Activated CD4-positive, CD25-positive, alpha-beta regulatory T cell treated with anti-CD3 and anti-CD28 coated beads, Interleukin-2, amount 50 U/mL, for 72 hours (primary cell): Measurements from ENCODE around the gene MAN2A2.

ENCODE experiments used
- DNase-seq: peaks from one replicate; pipeline ENCODE4 v3.0.0; 2021

Gene MAN2A2

DNA sequence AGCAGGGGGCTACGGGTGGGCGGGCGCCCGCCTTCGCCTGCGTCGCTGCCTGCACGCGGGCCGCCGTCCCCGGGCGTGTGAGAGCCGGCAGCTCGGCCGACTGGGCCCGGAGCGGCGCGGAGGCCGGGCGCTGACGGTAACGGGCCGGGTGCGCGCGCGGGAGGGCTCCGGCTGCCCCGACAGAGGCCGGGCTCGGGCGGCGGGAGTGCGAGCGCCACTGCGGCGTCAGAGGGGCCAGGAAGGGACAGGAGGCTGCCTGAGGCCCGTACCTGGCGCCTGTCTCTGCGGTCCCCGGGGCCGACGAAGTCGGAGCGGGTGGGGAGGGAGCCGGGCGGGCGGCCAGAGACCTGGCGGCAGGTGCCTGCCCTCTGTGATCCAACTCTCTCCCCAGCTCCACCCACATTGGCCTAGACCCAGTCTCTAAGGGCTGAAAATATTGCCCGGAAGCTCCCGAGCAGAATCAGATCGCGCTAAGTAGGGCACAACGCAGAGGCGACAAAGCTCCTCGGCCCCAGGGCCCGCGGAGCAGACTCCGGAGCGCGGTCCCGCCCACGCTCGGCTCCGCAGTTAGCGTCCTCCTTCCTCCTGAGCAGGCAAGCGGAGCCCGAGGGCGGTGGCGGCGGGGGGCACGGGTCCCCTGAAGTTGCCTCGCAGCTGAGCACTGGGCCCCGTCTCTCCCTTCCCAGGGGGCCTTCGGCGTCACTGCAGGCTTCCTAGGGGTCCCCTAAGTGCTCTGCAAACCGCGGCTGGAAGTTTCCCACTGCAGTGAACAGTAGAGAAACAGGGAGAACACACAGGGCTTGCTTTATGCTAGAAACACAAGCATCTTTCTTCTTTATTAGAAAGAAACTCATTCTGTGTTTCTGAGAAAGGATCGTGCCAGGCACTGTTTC is at the start of gene MAN2A2:
Gene MAN2A2, plus strand, starts transcription at position 463 of the 893 bp plus-strand sequence. CDS start 906 bp downstream, outside the sequence.
- DNase-seq = peak; percentile 78

DNA sequence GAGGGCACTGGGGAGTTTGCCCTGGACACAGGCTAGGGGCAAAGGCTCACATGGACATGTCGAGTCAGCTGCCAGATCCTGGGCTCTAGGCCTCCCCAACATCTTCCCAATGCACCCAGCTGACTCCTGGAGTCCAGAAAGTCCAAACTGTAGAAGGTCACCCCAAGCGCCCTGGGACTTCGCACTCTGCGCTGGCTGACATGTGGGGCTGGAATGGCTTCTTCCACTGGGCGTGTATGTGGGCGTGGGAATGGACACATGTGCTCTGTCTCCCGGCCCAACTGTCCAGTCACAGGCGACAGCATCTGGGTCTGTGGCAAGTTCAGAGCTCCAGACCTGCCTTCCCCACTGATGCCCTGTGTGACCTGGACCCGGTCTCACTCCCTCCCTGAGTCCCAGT is 48.0 kb upstream of the MAN2A2 start:
- DNase-seq = no peak

DNA sequence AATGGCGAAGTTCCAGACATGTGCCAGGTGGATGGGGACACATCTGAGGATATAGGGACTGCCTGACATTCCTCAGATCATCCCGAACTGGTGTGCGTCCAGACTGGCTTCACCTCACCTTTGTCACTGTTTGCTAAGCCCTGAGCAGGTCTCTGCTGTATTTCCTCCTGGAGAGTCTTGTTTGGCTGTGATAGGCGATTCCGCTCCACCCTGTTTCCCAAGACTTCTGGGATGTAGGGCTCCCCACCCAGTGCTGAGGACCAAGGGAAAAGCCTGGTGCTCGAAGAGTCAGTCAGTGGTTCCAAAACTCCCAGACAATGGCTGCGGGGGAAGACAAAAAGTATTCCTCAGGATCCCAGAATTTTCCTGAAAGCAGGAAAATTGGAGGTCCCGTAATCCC is 45.8 kb upstream of the MAN2A2 start:
- no peak for DNase-seq

DNA sequence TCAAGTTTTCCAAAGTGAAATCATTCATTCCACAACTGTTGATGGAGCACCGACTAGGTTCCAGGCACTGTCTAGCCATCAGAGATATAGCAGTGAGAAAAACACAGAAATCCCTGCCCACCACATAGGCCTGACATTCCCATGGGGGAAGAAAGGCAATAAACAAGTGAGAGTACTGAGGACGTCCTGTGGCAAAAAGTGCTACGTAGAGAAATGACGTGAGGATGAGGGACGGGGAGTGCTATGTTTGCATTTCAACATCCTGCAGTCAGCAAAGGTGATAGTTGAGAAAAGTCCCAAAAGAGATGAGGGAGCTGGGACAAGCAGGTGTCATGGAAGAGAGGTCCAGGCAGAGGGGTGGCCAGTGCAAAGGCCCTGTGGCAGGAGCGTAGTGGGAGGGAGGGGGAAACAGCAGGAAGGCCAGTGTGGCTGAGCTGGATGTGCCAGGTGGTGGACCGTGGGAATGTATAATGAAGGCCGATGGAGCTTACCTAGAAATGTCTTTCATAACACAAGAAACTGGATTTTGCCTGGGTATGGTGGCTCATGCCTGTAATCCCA is 45.1 kb upstream of the MAN2A2 start:
- DNase-seq = no peak

DNA sequence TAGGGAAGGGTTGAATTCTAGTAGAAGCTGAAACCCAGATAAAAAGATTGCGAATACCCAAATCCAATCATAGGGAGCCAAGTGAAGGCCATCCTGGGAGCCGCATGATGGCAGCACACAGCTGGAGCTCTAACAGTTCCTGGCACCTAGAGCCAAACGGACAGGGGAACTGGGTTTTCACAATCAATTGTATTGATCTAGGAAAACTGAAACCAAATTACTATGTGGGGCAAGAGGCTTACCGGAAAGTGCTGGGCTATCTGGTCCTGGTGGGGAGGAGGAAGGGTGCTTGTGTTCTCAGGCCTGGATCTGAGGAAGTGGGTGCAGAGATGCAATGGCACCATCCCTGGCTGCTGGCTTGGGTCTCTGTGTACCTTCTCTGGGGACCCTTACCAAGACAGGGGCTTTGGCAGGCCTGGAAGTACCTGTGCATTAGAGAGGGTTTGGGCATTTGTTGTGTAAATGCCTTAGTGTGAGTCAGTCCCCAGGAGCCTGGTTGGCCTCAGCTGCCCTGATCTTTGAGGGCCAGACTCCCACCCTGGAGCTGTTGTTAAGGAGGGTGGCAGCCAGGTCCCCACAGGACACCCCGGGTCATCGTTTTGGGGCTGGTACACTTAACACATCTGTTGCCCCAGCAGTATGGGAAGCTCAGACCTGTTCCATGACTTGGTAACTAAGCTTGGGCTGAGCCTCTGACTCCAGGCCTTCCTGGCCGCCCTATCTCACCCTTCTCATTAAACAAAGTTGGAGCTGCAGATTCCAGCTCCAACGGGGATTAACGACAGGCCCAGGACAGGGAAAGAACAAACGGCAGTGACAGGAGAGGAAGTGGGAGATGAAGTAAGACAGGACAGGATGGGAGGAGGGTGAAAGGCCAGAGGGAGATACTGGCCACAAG is 43.6 kb upstream of the MAN2A2 start:
- no peak for DNase-seq

DNA sequence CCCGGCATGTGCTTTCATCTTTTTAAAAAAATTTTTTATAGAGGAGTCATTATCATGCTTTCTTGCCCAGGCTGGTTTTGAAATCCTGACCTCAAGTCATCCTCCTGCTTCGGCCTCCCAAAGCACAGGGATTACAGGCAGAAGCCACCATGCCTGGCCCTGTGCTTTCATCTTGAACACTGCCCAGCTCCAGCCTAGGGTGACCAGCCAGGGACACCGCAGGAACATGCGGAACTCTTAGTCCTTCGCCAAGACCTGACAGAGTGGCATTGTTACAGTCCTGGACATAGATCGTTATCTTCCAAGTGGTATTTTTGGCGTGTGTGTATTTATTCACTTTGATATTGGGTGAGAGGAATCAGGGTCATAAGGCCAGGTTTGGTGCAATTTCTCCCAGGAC is 42.7 kb upstream of the MAN2A2 start:
- DNase-seq = no peak

DNA sequence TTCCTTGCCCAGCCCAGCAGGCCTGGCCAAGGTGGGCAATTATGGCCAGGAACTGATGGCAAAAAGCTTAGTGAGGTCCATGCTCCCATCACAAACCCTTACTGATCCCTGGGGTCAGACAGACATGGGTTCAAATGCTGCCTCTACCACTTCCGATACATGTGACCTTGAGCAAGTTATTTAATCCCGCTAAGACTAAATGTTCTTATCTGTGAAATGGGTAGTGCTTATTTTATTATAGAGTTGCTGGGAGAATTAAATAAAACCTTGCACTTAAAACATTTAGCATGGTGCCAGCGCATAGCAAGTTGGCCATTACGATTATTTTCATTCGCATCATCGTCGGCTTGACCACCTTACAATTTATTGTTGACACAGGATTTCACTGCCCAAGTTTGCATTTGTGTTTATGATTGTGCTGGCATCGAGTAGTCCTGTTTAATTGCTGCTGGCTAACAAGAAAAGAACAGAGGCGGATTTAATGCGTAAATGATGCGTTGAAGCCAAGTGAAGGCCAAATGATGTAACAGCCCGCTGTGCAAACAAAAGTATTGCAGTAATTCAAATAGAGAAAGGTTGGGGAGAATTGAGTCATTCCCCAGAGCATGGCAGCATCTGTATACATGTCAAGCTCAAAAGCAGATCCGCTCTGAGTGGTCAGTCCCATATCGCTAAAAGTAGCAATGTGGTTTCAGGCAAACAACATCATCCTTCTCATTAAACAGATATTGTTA is 42.0 kb upstream of the MAN2A2 start:
- DNase-seq = no peak

DNA sequence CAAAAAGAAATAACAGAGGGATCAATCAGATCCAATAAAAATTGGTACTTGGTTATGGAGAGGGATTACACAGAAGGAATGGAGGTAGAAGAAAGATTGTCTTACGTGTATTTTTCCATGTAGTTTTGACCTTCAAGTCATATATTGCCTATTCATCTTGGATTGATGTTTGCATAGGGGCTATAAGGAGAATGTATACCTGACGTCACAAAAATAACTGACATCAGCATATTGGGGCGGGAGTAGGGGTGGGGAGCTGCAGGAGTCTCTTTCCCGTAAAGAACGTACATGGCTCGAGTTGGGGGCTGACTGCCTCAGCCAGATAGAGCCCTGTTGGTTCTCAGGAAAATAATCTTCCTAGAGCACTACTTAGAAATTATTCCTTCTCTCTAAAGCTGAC is 40.6 kb upstream of the MAN2A2 start:
- no peak for DNase-seq

DNA sequence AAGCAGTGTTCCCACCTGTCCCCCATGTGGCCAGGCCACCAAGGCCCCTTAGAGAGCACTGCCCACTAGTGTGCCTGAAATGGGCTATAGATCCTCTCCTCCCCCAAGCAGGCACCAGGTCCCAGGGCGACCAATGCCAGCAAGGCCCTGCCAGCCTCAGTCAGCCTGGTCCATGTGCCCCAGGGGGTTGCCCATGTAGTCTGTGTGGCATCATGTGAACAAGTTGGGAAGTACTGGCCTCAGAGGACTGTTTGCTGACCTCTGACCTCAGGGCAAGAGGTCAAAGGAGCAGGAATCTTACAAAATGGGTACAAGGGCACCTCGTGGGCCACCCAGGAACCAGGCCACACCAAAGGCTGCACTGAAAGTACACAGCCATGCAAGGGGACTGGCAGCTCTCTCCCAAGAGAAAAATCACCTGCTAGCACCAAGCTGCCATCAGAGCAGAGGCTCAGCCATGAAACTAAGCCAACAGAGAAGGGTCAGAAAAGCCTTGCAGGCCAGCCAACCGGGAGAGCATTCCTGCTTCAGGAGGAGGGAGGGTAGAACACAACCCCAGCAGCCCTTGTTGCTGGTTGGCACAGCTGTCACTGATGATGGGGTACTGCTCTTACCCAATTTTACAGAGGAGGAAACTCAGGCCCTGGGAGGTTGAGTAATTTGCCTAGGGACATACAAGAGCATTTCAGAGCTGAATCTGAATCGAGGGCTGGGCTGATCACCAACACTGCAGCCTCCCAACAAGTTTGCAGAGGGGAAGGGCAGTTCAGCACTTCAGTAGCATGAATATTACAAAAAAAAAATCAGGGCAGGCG is 39.9 kb upstream of the MAN2A2 start:
- no peak for DNase-seq

DNA sequence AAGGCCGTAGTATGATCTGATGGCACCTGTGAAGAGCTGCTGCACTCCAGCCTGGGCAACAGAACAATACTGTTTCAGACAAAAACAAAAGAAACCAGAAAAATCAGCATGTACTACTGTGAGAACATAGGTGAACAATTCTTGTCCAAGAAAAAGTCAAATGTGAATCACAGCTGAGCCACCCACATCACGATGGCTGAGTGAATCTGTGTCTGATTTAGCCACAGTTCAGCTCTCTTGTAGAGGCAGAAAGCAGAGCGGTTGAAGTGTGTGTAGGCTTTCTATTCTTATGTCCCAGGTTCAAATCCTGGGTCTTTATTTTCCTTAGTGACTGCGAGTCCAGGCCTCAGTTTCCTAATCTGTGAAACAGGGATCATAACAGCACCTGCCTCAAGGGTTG is 39.1 kb upstream of the MAN2A2 start:
- DNase-seq = no peak

DNA sequence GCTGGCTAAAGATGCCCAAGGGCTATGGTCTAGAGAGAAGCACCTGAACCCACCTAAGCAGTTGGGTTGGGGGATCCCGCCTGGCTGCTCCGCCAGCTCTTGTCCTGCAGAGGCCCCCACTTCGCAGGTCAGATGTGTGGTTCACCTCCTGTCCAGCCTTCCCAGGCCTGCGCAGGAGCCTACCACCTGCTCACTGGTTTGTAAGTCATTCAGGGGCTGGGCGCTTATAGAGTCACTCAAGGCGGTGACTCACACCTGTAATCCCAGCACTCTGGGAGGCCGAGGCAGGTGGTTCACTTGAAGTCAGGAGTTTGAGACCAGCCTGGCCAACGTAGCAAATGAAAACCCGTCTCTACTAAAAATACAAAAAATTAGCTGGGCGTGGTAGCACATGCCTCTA is 38.6 kb upstream of the MAN2A2 start:
- no peak for DNase-seq

DNA sequence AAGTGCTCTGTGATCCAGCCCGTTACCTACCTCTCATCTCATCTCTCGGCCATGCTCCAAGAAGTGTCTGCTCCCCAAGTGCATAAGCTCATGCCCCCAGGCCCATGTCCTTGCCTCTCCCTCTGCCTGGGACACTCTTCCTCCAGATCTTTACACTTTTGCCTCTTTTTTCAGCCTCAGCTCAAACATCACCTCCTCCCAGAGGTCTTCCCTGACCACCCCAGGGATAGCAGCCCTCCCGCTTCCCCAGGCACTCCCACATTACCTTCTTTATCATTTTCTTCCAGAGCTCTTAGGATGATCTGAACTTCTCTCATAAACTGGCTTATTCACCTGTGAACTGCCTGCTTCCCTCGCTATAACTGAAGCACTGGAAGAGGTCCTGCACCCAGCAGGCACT is 37.4 kb upstream of the MAN2A2 start:
- no peak for DNase-seq

DNA sequence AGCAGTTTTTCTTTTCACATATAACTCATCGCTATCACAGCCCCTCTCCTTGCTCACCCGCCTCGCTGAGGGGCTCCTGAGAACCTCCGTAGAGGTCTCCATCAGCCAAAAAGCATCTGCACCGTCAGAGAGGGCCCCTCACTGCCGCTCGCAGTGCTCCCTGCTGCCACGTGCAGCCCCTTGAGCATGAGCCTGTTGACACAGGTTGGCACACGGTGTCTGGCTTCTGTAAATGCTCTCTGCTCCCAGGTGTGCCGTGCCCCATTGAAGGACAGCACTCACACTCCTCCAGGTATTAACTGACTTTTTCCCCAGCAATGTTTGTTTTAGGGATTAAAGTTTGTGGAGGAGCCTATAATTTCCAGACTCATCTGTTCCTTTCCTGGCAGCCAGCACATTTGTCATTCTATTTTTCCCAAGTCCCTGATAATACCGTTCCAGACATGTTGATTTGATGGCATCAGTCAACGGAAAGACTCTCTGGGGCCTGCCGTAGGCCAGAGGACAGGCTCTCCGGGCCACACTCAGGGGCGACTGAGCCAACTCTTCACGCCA is 36.9 kb upstream of the MAN2A2 start:
- no peak for DNase-seq

DNA sequence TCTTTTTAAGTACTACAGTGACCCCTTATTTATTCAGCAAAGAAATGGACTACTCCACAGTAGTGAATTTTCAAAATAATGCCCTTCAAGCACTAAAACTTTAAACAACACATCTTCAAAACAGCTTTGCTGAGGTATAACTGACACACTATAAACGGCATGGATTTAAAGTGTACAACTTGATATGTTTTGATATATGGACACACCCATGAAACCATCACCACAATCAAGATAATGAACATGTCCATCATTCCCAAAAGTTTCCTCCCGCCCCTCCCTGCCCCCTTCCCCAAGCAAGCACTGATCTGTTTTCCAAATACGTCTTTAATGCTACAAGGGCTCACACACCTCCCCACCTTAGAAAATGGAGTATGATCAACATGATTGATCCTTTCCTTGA is 36.3 kb upstream of the MAN2A2 start:
- DNase-seq = no peak

DNA sequence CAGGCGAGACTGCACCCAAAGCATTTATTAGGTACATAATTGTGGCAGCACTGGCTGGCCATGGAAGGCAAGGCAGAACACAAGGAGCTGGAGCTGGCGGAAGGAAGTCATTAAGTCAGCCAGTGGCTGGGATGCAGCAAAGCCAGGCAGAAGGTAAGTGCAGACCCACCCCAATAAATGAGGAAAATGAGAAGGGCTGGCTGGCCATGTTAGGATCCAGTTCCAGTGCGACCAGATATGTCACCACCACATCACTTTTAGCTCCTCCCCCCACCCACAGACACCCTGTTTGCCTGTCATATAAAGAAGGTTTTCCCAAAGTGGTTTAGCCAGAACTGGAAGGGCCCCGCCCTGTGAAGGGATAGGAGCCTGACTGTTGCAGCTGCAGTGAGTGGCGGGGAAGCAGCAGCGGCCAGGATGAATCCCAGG is 34.8 kb upstream of the MAN2A2 start, which contains the start of gene FURIN:
Gene FURIN, plus strand, starts transcription at position 328 of the 429 bp plus-strand sequence. CDS start 7,153 bp downstream, outside the sequence.
- DNase-seq = no peak

DNA sequence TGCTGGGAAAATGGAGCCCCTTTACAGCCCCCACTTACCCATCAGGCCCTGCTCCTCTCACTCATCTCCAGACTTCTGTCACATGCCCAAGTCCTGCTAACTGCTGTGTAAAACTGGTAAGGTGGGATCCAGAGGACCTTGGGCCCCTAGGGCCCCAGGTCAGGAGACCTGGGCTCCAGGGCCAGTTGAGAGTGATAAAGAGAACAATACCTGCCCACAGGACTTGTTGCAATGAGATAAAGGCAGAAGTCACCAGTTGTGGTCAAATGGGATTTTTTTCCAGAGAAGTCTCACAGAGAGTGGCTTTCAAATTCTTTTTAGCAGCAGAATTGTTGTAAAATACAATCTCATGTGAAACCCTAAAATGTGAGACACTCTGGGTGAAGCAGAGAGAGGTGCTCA is 34.0 kb upstream of the MAN2A2 start:
- DNase-seq = no peak

DNA sequence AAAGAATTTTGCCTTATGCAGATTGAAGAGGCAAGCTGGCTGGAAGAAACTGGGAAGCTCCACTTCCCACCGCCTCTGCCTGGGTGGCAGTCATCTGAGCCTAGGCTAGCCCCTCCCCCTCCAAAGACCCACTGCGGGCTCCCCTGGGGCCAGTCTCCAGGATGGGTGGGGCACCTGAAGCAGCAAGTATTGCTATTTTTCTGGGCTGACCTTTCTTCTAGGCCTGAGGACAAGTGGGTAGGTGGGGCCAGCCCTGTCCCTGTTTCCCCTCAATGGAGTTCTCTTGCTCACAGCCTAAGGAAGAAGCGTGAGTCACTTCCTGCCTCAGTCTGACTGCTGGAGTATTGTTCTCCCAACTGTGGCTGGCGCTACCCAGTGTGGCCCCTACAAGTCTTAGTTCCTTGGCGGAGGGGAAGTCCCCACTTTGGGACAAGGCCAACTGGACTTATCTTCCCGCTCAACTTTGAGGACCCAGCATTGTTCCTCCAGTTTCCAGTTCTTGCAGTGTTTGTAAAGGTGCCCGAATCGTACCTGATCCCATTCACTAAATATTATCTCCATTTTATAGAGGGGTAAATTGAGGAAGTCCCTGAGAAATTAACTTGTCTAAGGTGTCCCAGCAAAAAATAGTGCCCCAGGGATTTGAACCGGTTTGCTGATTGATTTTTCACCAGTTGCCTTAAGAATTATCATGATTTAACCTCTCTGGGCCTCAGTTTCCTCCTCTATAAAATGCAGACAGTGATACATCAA is 33.3 kb upstream of the MAN2A2 start:
- no peak for DNase-seq

DNA sequence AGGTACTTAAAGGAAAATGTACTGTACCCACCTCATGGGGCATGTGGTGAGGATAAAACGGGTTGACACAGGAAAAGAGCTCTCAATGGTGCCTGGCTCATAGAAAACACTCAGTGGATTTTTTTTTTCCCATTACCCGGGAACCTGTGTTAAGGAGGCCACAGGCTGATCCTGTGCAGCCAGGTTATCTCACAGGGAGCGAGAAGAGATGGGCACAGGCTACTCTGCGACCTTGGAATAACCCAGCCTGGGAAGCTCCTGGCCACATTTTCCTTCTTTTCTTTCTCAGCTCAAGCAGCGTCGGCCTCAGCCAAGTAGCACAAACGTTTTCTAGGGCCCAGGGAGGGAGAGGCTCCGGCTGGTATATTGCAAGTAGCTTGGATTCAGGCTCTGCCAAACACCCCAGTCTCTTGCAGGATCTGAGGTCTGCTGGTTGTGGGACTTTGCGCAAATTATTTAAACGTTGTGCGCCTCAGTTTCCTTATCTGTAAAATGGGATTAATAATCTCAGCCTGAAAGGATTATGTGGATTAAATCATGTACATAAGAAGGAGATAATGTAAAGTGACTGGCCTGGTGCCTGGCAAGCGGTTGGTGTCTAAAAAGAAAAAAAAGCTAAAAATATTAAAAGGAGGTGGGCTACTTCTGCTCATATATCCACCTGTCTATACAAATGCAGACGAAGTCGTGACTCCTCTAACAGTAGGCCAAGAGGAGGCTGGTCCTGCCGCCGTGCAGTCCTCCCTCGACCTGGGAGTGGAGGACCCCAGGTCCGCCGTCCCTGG is 32.6 kb upstream of the MAN2A2 start:
- no peak for DNase-seq

DNA sequence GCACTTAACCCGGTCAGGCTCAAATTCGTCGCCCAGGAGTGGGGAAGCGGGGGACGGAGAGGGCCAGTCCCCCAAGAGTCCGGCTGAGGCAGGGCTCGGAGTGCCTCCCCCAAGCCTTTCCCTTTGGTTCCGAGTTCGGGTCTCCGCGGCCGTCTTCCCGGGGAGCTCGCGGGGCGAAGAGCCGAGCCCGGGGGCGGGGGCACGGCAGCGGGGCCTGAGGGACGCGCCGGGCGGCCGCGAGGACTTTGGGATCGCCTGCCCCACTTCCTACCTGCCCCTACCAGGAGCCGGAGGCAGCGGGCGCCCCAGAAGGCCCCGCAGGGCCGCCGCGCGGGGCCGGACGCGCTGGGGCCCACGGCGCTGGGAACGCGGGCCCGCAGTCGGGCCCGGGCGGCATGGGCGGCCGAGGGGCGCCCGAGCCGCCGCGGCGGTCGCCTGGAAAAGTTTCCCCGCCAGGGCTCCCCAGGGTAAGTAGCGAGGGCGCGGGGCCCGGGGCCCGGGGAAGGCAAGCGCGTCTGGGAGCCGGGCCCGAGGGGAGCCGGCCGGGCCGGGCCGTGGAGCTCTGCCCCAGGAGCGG is 31.9 kb upstream of the MAN2A2 start:
- peak; percentile 61 for DNase-seq
